ENCODE data around the gene GPR17. TPM values are rescaled to one million over a fixed set of nuclear protein-coding genes. Genes with fewer than 3 reads are reported as not detected.
A peak's percentile ranks its signal among the peaks of the same experiment; 100 is the strongest.

GPR17 gene
- total RNA-seq, 2 experiments from 2014 or later: not detected

- Mint-ChIP-seq H3K27me3 (no peaks in the 10 kb centered on the region), H3K4me1 (peaks cover 16% of the 10 kb centered on the region), H3K4me3 (no peak overlapping the region), H3K36me3 (no peaks in the 10 kb centered on the region), H3K27ac (no peak overlapping the region), H3K9me3 (no peaks in the 10 kb centered on the region)
- DNase-seq: no peak
These were observed 13.9 kb upstream of the GPR17 start for GRCh38 chr2:127631997-127632581.

GRCh38 chr2:127632592-127633489 is 13.1 kb upstream of the GPR17 start:
- H3K27ac Mint-ChIP-seq: peak overlapping the region; percentile 79
- no peaks in the 10 kb centered on the region for H3K36me3 Mint-ChIP-seq
- peaks cover 18% of the 10 kb centered on the region for H3K4me1 Mint-ChIP-seq
- no peak overlapping the region for H3K4me3 Mint-ChIP-seq
- H3K9me3 Mint-ChIP-seq: no peaks in the 10 kb centered on the region
- peak; percentile 34 for DNase-seq
- no peaks in the 10 kb centered on the region for H3K27me3 Mint-ChIP-seq

GRCh38 chr2:127633556-127634065 is 12.3 kb upstream of the GPR17 start:
- peak overlapping the region; percentile 79 for H3K27ac Mint-ChIP-seq
- H3K4me1 Mint-ChIP-seq: peaks cover 24% of the 10 kb centered on the region
- H3K4me3 Mint-ChIP-seq: no peak overlapping the region
- H3K9me3 Mint-ChIP-seq: no peaks in the 10 kb centered on the region
- DNase-seq: no peak
- H3K27me3 Mint-ChIP-seq: no peaks in the 10 kb centered on the region
- no peaks in the 10 kb centered on the region for H3K36me3 Mint-ChIP-seq

GRCh38 chr2:127634066-127634617 is 11.8 kb upstream of the GPR17 start:
- H3K36me3 Mint-ChIP-seq: no peaks in the 10 kb centered on the region
- no peak for DNase-seq
- no peaks in the 10 kb centered on the region for H3K9me3 Mint-ChIP-seq
- no peak overlapping the region for H3K4me3 Mint-ChIP-seq
- peaks cover 27% of the 10 kb centered on the region for H3K4me1 Mint-ChIP-seq
- H3K27ac Mint-ChIP-seq: no peak overlapping the region
- no peaks in the 10 kb centered on the region for H3K27me3 Mint-ChIP-seq

GRCh38 chr2:127634626-127635379 is 11.2 kb upstream of the GPR17 start:
- no peak for DNase-seq
- Mint-ChIP-seq H3K9me3 (no peaks in the 10 kb centered on the region), H3K27ac (no peak overlapping the region), H3K4me1 (peaks cover 31% of the 10 kb centered on the region), H3K36me3 (no peaks in the 10 kb centered on the region), H3K4me3 (no peak overlapping the region), H3K27me3 (no peaks in the 10 kb centered on the region)

- peaks cover 32% of the 10 kb centered on the region for H3K4me1 Mint-ChIP-seq
- H3K27me3 Mint-ChIP-seq: no peaks in the 10 kb centered on the region
- no peak overlapping the region for H3K4me3 Mint-ChIP-seq
- H3K9me3 Mint-ChIP-seq: no peaks in the 10 kb centered on the region
- DNase-seq: no peak
- H3K36me3 Mint-ChIP-seq: no peaks in the 10 kb centered on the region
- no peak overlapping the region for H3K27ac Mint-ChIP-seq
These were observed 10.3 kb upstream of the GPR17 start for GRCh38 chr2:127635380-127636237.

GRCh38 chr2:127636248-127637235 is 9.4 kb upstream of the GPR17 start:
- Mint-ChIP-seq H3K27ac (peak overlapping the region; percentile 54), H3K4me1 (peaks cover 35% of the 10 kb centered on the region), H3K4me3 (no peak overlapping the region), H3K27me3 (no peaks in the 10 kb centered on the region), H3K36me3 (no peaks in the 10 kb centered on the region), H3K9me3 (no peaks in the 10 kb centered on the region)
- DNase-seq: no peak

- H3K27ac Mint-ChIP-seq: peak overlapping the region; percentile 54
- no peak overlapping the region for H3K4me3 Mint-ChIP-seq
- peaks cover 35% of the 10 kb centered on the region for H3K4me1 Mint-ChIP-seq
- DNase-seq: no peak
- no peaks in the 10 kb centered on the region for H3K27me3 Mint-ChIP-seq
- H3K36me3 Mint-ChIP-seq: no peaks in the 10 kb centered on the region
- no peaks in the 10 kb centered on the region for H3K9me3 Mint-ChIP-seq
These were observed 8.7 kb upstream of the GPR17 start for GRCh38 chr2:127637236-127637630.

- Mint-ChIP-seq H3K4me3 (peak overlapping the region; percentile 16), H3K4me1 (peaks cover 33% of the 10 kb centered on the region), H3K36me3 (no peaks in the 10 kb centered on the region), H3K9me3 (no peaks in the 10 kb centered on the region), H3K27ac (peak overlapping the region; percentile 49), H3K27me3 (no peaks in the 10 kb centered on the region)
- DNase-seq: no peak
These were observed 8.2 kb upstream of the GPR17 start for GRCh38 chr2:127637725-127638252.

- no peak for DNase-seq
- no peak overlapping the region for H3K4me3 Mint-ChIP-seq
- no peaks in the 10 kb centered on the region for H3K36me3 Mint-ChIP-seq
- no peaks in the 10 kb centered on the region for H3K27me3 Mint-ChIP-seq
- H3K9me3 Mint-ChIP-seq: no peaks in the 10 kb centered on the region
- H3K4me1 Mint-ChIP-seq: peaks cover 27% of the 10 kb centered on the region
- no peak overlapping the region for H3K27ac Mint-ChIP-seq
These were observed 7.4 kb upstream of the GPR17 start for GRCh38 chr2:127638361-127639110.

GRCh38 chr2:127639111-127639474 is 6.9 kb upstream of the GPR17 start:
- peaks cover 26% of the 10 kb centered on the region for H3K4me1 Mint-ChIP-seq
- H3K9me3 Mint-ChIP-seq: no peaks in the 10 kb centered on the region
- no peak overlapping the region for H3K4me3 Mint-ChIP-seq
- H3K27me3 Mint-ChIP-seq: no peaks in the 10 kb centered on the region
- DNase-seq: no peak
- H3K27ac Mint-ChIP-seq: no peak overlapping the region
- no peaks in the 10 kb centered on the region for H3K36me3 Mint-ChIP-seq

- no peaks in the 10 kb centered on the region for H3K36me3 Mint-ChIP-seq
- DNase-seq: peak; percentile 37
- peak overlapping the region; percentile 74 for H3K4me3 Mint-ChIP-seq
- H3K27me3 Mint-ChIP-seq: no peaks in the 10 kb centered on the region
- H3K9me3 Mint-ChIP-seq: no peaks in the 10 kb centered on the region
- peaks cover 26% of the 10 kb centered on the region for H3K4me1 Mint-ChIP-seq
- peak overlapping the region; percentile 71 for H3K27ac Mint-ChIP-seq
These were observed 5.6 kb upstream of the GPR17 start for GRCh38 chr2:127640082-127641072.
